Kidney epithelial cell (primary cell): ENCODE data around the gene TYROBP. TPM values are rescaled to one million over a fixed set of nuclear protein-coding genes. Genes with fewer than 3 reads are reported as not detected.
"Not testable (repeated sequence)": the region's sequence is repeated elsewhere in the genome, so short reads cannot be mapped to it uniquely, and the experiment has no call there.

Source experiments
- DNase-seq: peaks from one replicate; pipeline ENCODE4 v3.0.0-alpha.2; 2010; ENCODE audit warnings: low read depth
- H3K27me3 ChIP-seq: 2 replicates; pipeline ENCODE4 v1.6.0; 2011; ENCODE audit warnings: low read length; ENCODE audit not compliant: control insufficient read depth, insufficient read depth
- H3K36me3 ChIP-seq: 2 replicates; pipeline ENCODE4 v1.5.1; 2011; ENCODE audit warnings: low read length; ENCODE audit not compliant: control insufficient read depth, insufficient read depth
- H3K4me3 ChIP-seq: 2 replicates; pipeline ENCODE4 v1.5.1; 2011; ENCODE audit warnings: low read depth, mild to moderate bottlenecking, control low read depth, low read length
- CTCF ChIP-seq: IDR thresholded peaks from 2 replicates; pipeline ENCODE4 v1.5.1; 2011; ENCODE audit warnings: mild to moderate bottlenecking, moderate library complexity, low read length, control low read depth, inconsistent platforms; ENCODE audit not compliant: insufficient read depth, poor library complexity, severe bottlenecking
- total RNA-seq: library from RNA; depleted of rRNA; stranded (reverse); fragments of >200 nt; gene quantifications from 2 replicates; pipeline ENCODE4 v1.2.3, GENCODE V29; 2015

Gene TYROBP
- 1.1 TPM in 1 of 2 replicates, not detected in the other for total RNA-seq

- DNase-seq: no peak
- Histone ChIP-seq H3K4me3 (no peak within 1 kb of the TSS), H3K27me3 (no peaks in the 10 kb centered on the region), H3K36me3 (no peaks in the 10 kb centered on the region)
- TF ChIP-seq CTCF: no peak
These were observed at the start of gene TYROBP for GRCh38 chr19:35908010-35908441. Gene TYROBP, minus strand, starts transcription at chr19:35908295. Its CDS starts 67 bp downstream, at chr19:35908228.

- not testable (repeated sequence) for H3K4me3 ChIP-seq, DNase-seq, H3K36me3 ChIP-seq
- peaks cover 31% of the 10 kb centered on the region for H3K27me3 ChIP-seq
These were observed 49.3 kb upstream of the TYROBP start for GRCh38 chr19:35957411-35957810.

GRCh38 chr19:35955881-35956634, 48.0 kb upstream of the TYROBP start:
- H3K36me3 ChIP-seq: no peaks in the 10 kb centered on the region
- peaks cover 31% of the 10 kb centered on the region for H3K27me3 ChIP-seq
- DNase-seq: no peak
- no peak overlapping the region for H3K4me3 ChIP-seq
- TF ChIP-seq CTCF: no peak

GRCh38 chr19:35949131-35949530, 41.0 kb upstream of the TYROBP start:
- H3K4me3 ChIP-seq: no peak overlapping the region
- H3K36me3 ChIP-seq: no peaks in the 10 kb centered on the region
- no peaks in the 10 kb centered on the region for H3K27me3 ChIP-seq
- DNase-seq: no peak
- TF ChIP-seq CTCF: no peak

GRCh38 chr19:35946203-35946602, 38.1 kb upstream of the TYROBP start:
- DNase-seq: no peak
- TF ChIP-seq CTCF: no peak
- Histone ChIP-seq H3K4me3 (no peak overlapping the region), H3K36me3 (no peaks in the 10 kb centered on the region), H3K27me3 (no peaks in the 10 kb centered on the region)

- DNase-seq: no peak
- no peak for TF ChIP-seq CTCF
These were observed 37.2 kb upstream of the TYROBP start for GRCh38 chr19:35945121-35945790.

More at GRCh38 chr19:35945121-35945790, 37.2 kb upstream of the TYROBP start:
- Histone ChIP-seq H3K4me3 (no peak overlapping the region), H3K36me3 (no peaks in the 10 kb centered on the region), H3K27me3 (no peaks in the 10 kb centered on the region)
